RWPE1 (cell line): ENCODE measurements around the gene ELP1.
"Not testable (repeated sequence)": the region's sequence is repeated elsewhere in the genome, so short reads cannot be mapped to it uniquely, and the experiment has no call there.

Experiments used
- CTCF ChIA-PET: fragments of 350-600 bp; sonication (Branson Sonifier 250); formaldehyde crosslinking; extraction: SDS; loops from one replicate; lab custom pipeline; 2021; lab: Yijun Ruan, JAX
- POLR2A ChIA-PET: fragments of 400-600 bp; formaldehyde crosslinking; extraction: SDS; loops from one replicate; lab custom pipeline; 2020; ENCODE audit warnings: antibody characterized with exemption; ENCODE audit not compliant: low non-redundant PET; lab: Yijun Ruan, JAX
- DNase-seq: peaks from one replicate; pipeline ENCODE4 v3.0.0; 2012; ENCODE audit warnings: low spot score
- H3K27ac ChIP-seq: fragments of 450-650 bp; 2 replicates; pipeline ENCODE4 v1.5.1; 2017
- TF ChIP-seq, protein P1 (sequence below): fragments of 450-650 bp; conservative IDR thresholded peaks from 2 replicates; pipeline ENCODE4 v1.5.1; 2017; ENCODE audit warnings: low read depth, mild to moderate bottlenecking

Gene ELP1

DNA sequence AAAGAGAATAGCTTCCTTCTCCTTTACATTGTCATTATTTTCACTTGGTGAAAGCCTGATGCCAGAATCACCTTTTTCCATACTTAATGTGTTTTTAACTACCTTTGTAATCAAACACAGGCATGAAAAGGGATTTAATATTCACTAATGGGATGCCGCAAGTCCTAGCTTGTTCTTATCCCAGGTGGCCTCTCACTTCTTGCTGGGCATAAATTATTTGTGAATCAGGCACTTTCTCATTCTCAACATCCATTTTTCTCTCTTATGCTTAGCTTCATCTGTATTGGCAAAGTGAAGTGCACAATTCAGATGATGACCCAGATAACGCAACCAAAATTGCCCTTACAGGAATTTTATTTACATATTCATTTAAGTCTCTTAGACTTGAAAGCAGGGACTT is 89.1 kb downstream of the ELP1 start:
- H3K27ac ChIP-seq, result no peak overlapping the region
- ChIA-PET POLR2A (no interaction called here), CTCF (no interaction called here)
- no peak for DNase-seq
- TF ChIP-seq, protein P1, sequence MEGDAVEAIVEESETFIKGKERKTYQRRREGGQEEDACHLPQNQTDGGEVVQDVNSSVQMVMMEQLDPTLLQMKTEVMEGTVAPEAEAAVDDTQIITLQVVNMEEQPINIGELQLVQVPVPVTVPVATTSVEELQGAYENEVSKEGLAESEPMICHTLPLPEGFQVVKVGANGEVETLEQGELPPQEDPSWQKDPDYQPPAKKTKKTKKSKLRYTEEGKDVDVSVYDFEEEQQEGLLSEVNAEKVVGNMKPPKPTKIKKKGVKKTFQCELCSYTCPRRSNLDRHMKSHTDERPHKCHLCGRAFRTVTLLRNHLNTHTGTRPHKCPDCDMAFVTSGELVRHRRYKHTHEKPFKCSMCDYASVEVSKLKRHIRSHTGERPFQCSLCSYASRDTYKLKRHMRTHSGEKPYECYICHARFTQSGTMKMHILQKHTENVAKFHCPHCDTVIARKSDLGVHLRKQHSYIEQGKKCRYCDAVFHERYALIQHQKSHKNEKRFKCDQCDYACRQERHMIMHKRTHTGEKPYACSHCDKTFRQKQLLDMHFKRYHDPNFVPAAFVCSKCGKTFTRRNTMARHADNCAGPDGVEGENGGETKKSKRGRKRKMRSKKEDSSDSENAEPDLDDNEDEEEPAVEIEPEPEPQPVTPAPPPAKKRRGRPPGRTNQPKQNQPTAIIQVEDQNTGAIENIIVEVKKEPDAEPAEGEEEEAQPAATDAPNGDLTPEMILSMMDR, result no peak

DNA sequence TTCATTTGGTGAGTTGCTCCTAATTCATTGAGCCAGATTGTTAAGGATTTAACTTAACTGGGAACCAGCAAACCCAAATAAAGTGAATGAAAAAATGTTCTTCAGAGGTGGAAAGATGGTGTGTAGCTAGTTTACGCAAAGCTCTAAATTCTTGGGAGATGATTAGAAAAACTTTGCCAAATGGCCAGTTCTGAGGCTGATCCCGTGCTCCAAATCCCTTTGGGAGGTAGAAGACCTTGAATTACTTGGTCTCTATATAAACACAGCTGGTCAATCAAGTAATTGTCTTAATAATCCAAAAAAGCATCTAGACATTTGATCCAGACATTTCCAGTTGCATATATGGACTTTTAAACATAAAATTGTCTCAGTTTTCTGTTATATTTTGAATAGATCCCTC is 89.5 kb downstream of the ELP1 start:
- DNase-seq, result no peak
- POLR2A ChIA-PET, result no interaction called here
- peak overlapping the region; percentile 21; the same call in 1 of the 2 replicates for H3K27ac ChIP-seq
- TF ChIP-seq, protein P1, result no peak
- CTCF ChIA-PET, result interaction anchor here (0.7 kb wide), 1 partner anchor 102 kb away, joined by 4 read pairs; no protein-coding TSS in a partner anchor

DNA sequence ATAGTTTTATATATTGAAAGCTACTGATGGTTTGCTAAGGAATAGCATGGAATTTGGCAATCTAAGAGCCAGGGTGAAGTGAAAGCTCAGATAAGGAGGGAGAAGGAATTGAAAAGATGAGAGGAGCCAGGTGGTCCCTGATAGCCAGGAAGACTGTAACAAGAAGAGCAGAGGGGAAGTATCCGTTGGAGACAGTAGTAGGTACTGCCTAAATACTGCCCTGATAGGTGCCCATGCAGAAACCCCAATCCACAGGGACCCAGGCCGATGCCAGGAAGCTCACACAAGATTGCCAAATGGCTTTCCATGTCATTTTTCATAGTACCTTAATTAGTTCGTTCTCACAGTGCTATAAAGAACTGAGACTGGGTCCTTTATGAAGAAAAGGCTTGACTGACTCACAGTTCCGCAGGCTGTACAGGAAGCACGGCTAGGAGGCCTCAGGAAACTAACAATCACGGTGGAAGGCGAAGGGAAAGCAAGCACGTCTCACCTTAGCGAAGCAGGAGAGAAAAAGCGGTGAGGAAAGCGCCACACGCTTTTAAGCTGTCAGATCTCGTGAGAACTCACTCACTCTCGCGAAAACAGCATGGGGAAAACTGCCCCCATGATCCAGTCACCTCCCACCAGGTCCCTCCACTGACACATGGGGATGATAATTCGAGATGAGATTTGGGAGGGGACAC is 91.2 kb downstream of the ELP1 start:
- TF ChIP-seq, protein P1, result no peak
- CTCF ChIA-PET, result interaction anchor here (0.6 to 0.8 kb wide), 4 partner anchors 12 to 527 kb away, joined by 3 to 5 read pairs (median 3); no protein-coding TSS in a partner anchor
- POLR2A ChIA-PET, result no interaction called here
- H3K27ac ChIP-seq, result no peak overlapping the region; the same call in 1 of the 2 replicates
- no peak for DNase-seq

DNA sequence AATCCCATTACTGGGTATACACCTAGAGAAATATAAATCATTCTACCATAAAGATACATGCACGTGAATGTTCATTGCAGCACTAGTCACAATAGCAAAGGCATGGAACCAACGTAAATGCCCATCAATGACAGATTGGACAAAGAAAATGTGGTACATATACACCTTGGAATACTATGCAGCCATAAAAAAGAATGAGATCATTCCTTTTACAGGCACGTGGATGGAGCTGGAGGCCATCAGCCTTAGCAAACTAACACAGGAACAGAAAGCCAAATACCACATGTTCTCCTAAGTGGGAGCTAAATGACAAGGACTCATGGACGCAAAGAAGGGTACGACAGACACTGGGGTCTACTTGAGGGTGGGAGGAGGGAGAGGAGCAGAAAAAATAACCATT is 94.4 kb downstream of the ELP1 start:
- CTCF ChIA-PET, POLR2A ChIA-PET, H3K27ac ChIP-seq, DNase-seq: not testable (repeated sequence)

DNA sequence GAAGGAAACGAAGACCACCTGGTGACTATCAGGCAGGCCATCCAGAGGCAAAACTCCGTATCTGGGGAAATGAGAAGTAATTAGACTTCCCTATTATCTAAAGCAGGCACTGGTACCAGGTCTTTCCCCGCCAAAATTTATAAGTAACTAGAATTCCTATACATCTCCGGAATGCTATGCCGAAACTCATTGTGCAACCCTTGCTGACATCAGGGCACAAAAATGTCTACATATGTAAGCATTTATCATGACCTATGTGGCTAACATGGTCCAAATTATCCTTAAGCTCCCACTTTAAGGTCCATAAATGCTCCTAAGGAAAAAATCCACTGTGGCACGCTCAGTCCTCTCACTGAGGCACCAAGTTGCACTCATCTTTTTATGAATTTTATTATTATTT is 95.9 kb downstream of the ELP1 start:
- TF ChIP-seq, protein P1, result no peak
- H3K27ac ChIP-seq, result peak overlapping the region; percentile 93
- CTCF ChIA-PET, result interaction anchor here (0.7 kb wide), 1 partner anchor 50 kb away, joined by 3 read pairs; no protein-coding TSS in a partner anchor
- POLR2A ChIA-PET, result interaction anchor here (1.6 kb wide), 1 partner anchor 51 kb away, joined by 4 read pairs; no protein-coding TSS in a partner anchor
- peak; percentile 78 for DNase-seq

DNA sequence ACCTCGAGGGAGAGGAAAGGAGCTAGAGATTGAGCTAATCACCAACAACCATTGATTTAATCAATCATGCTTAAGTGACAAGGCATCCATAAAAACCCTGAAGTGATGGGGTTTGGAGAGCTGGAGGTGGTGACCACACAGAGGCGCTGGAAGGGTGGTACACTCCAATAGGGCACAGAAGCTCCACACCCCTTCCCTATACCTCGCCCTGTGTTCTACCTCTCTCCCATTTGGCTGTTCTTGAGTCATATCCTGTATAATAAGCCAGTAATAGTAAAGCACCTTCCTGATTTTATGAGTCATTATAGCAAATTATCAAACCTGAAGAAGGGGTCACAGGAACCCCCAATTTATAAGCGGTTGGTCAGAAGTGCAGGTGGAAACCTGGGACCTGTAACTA is 96.4 kb downstream of the ELP1 start:
- TF ChIP-seq, protein P1, result no peak; the same call in 1 of the 2 replicates
- POLR2A ChIA-PET, result interaction anchor here (1.6 kb wide), 1 partner anchor 50 kb away, joined by 4 read pairs; no protein-coding TSS in a partner anchor
- CTCF ChIA-PET, result interaction anchor here (1.5 kb wide), 1 partner anchor 23 kb away, joined by 3 read pairs; no protein-coding TSS in a partner anchor
- peak overlapping the region; percentile 93 for H3K27ac ChIP-seq
- peak; percentile 92 for DNase-seq

DNA sequence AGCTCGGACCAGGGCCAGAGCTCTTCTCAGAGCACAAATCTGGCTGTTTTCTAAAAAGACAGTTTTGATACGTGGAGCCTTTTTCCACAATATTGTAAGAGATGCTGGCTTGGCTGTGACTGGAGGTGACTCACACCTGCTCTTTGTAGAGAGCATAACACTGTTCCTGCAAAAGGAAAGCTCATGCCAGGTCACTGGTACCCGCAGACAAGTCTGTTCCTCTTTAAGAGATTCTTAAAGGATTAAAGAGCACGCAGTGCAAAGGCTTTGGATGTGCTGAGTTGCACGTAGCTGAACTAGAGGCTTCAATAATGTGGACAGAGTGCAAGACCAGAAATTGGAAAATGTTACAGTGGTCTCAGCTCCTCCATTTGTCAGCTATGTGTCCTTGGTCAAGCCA is 97.1 kb downstream of the ELP1 start:
- TF ChIP-seq, protein P1, result no peak
- DNase-seq, result peak; percentile 89
- peak overlapping the region; percentile 93 for H3K27ac ChIP-seq
- POLR2A ChIA-PET, result interaction anchor here (1.6 kb wide), 1 partner anchor 49 kb away, joined by 4 read pairs; no protein-coding TSS in a partner anchor
- CTCF ChIA-PET, result interaction anchor here (0.8 to 1.5 kb wide), 3 partner anchors 23 to 423 kb away, joined by 3 read pairs; no protein-coding TSS in a partner anchor
